HUDEP-2 (cell line): ENCODE data around the gene GHDC.
A peak's percentile ranks its signal among the peaks of the same experiment; 100 is the strongest.

ENCODE experiments used
- DNase-seq, 76 experiments: peaks; one replicate each; lab custom pipeline; 2025; ENCODE audit not compliant: unreplicated experiment in 76 of 76; lab: John Stamatoyannopoulos, UW

Gene GHDC

DNA sequence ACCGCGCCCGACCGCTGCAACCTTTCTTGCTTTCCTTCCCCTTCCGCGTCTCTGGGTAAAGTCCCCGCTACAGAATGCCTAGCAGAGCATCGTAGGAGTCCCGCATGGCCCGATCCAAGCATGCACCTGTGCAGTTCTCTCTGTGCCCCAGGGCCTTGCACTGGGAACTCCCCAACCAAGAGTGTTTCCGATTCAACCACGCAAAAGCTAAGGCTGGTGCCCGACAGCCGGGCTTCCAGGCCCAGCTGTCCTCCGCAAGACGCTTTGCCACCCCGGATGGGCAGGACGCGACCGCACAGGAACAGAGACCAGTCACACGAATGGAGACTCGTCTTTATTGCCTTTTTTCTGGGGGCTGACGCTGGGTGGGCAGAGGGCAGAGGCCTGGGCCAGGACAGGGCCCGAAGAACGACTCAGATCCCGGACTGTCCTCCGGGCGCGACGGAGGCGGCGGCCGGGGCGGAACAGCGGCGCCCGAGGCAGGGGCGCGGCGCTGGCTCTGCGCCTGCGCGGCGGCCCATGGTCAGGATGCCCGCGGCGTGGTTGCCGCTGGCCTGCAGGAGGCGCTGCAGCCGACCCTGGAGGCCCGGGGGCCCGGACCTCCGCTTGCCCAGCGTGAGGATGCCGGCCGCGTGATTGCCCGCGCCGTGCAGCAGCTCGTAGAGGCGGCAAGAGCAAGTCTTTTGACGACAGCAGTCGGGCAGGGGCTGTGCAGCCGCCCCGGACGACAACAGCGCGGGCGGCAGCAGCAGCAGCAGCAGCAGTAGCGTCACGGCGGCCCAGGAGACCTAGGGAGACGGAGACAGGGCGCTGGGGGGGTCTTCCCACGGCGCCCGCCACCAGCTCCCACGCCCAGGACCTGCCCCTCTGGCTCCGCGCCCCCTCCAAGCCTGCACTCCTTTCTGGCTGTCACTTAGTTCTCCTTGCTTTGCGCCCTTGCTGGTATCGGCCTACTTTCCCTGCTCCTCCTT is 10.3 kb downstream of the GHDC start:
- peak in 67 of 76 experiments; percentile 11 to 85 (median 61) for DNase-seq

DNA sequence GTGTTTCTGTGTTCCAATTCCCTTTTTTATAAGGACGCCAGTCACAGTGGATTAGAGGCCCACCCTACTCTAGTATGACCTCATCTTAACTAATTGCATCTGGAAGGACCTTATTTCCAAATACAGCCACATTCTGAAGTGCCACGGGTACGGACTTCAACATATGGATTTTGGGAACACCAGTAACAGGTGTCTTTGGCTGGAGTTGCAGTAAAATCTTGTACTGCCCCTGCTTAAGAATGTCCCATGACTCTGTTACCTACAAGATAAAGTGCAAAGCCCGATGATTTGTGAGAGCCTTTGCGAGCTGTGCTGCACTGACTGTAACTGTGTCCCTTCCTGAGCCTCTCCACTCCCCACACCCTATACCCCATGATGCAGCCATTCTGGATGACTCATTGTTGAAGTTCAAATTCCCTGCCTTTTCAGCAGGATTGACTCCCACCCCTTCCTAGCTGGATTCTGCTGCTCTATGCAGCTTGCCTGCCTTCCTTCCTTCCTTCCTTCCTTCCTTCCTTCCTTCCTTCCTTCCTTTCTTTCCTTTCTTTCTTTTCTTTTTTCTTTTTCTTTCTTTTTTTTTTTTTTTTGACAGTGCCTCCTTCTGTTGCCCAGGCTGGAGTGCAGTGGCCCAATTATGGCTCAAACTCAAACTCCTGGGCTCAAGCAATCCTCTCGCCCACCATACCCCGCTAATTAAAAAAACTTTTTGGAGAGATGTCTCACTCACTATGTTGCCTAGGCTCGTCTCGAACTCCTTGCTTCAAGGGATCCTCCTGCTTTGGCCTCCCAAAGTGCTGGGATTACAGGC is 11.2 kb downstream of the GHDC start:
- peak in 6 of 76 experiments; percentile 13 to 33 (median 19) for DNase-seq

DNA sequence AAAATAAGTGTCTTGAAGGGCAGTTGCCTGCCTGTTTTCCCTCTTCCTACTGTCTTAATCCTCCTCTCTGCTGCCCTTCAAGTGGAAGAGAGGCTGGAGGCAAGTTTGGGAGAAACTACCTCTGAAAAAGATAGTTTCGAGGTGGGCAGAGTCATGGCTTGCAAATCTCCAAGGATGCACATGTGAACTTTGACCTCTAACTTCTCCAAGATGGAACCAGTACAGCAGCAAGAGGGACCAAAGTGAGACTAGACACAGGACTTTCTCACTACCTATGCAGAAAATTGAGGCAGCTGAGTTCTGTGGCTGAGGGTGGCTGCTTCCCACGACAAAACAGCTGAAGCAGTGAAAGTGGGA is 12.5 kb downstream of the GHDC start:
- no peak for DNase-seq

DNA sequence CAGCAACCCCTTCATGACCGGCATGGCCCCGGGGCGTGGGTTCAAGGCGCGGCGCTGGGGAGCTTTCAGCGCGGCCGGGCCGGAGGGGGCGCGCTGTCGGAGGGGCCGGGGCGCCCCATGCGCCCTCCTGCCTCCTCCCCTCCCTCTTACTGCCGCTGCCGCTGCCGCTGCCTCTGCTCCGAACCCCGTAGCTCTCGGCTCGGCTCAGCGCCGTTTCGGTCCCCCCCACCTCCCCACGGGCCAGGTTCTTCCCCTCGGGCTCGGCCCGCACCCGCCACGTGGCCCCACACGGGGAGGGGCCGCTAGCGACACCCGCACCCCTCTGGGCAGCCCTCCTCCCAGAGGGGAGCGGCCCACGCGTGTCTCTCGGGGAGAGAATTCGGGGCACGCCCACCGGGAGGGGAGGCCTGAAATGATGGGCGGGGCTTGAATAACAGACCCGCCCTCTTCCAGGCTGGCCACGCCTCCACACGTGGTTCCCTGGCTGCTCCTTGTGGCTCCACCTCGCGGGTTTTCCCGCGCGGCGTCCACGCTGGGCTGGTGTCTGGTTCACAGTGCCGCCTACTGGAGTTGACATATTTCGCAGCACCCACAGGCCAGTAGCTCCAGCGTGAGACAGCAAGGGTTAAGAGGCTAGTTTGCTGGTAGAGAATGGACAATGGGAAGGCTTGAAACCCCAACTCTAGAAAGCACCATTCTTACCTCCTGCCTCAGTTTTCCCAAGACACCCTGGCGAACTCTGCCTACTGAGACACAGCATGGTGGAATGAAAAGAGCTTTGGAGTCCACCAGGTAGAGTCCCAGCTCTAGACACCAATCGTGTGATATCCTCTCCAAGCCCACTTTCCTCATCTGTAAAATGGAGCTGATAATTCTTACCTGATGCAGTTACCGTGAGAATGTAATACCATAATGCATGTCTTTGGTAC is 13.1 kb downstream of the GHDC start, which contains the start of gene KCNH4:
TSS of gene KCNH4 (minus strand) at position 221 of the 929 bp plus-strand sequence. CDS start at position 24, 197 bp downstream.
- peak in 73 of 76 experiments; percentile 49 to 92 (median 85) for DNase-seq

DNA sequence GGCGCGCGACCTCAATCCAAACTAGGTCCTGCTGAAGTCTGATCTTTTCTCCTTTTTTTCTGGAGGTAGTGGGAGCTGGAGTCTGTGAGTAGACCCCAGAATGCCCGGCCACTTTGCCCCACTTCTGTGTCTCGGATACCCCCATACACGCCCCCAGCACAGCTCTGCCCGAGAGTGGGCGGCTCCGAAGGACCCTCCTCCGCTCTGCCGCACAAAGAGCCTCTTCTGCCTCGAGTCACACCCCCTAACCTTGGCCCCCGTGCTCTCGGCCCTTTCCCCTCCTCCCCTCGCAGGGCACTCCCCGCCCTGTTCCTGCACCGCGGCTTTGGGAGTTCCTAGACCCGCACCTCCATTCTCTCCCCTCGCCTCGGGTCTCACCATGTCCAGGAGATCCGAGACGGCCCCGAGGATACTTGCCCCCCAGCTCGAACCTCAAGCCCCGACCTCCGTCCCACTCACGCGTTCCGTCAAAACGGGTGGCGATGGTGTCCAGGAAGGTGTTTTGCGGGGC is 13.8 kb downstream of the GHDC start:
- DNase-seq, result peak in 1 of 76 experiments; percentile 38

DNA sequence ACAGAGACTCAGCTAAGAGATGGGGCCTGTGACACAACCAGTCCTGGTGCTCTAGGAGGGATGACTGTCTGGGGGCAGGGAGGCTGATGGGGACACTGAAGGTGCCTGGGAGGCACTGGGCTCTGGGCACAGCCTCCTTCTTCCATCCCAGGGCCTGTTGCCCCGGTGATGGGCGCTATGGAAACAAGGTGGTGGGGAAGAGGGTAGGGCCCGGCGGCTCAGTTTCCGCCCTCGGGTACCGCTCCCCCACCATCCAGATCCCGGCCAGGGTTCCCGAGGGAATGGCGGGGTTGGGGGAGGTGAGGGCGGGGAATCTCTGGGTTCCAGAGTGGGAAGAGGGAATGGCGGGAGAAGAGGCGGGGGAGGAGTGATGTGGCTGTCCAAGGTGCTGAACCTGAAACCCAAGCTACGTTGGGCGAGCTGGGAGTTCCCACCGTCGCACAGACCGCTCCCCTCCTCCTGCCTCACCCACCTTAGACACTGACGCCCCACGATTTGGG is 14.3 kb downstream of the GHDC start:
- DNase-seq, result peak in 22 of 76 experiments; percentile 3 to 58 (median 24)

DNA sequence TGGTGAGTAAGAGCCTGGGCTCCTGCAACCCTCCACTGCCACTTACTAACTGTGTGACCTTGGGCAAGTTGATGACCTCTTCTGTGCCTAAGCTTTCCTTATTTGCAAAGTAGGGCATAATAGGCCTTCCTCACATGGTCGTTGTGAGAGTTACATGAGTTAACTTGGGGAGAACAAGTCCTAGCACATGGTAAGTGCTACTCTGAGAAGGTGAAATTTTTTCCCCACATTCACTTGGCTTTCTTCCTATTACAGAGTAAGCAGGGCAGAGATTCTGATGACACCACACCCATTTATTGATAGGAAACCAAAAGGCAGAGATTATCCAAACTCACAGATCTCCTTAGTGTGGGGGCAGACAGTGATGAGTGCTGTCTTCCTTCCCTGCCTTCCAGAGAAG is 15.0 kb downstream of the GHDC start:
- DNase-seq, result no peak

DNA sequence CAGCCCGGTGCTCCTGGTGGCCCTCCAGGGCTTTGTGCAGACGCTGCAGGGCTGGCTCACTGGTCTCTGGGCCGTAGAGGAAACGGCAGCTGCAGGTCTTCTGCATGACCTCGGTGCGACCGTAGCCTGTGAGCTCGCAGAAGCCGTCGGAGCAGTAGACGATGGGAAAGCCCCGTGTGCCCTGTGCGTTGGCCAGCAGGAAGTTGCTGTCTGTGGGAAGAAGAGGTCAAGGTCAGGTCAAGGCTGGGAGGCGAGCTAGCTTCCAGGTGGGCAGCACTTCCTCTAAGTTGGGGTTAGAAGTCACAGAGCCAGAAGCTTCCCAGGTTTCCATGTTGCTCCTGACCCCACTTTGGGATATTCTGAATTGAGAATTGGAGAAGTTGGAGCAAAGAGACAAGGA is 15.5 kb downstream of the GHDC start:
- no peak for DNase-seq

DNA sequence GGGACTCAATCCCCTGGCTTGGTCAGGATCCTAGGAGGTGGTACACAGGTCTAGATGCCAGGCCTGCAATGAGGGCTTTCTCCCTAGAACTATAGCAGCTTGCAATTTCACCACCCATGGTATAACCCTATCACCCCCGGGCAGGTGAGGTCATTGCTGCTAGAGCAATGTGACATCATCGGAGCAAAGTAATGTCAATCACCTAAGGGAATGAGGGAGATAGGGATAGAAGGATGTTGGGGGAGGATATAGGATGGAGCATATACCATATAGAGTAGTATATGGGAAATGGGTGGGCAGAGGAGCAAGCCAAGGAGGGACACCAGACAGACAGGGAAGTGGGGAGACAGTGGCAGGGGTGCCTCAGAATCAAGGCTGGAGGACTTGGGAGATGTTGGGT is 16.6 kb downstream of the GHDC start:
- DNase-seq, result no peak

DNA sequence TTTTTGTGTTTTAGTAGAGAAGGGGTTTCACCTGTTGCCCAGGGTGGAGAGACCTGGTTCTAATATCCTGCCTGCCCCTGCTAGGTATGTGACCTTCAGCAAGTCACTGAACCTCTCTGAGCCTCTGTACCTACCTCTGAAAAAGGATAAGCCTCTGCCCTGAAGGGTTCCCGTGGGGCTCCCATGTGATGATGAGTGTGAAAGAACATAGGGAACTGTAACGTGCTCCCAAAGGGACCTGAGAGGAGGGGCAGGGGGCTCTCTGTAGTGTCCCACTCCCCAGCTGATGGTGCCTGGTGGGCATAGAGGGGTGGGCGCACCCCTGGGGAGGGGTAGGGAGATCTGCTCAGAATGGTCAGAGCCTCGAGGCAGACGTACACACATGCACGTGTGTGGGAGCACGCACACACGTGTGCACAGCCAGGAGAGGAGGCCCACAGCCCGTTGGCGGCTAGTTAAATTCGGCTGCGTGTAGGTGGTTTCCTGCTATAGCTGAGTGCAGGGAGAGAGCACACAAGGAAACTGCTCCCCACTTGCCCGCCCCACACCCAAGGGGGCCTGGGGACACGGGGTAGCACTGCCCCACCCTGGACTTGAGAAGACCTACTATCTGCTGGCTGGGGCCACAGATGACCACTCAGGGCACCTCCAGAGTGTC is 20.0 kb downstream of the GHDC start:
- no peak for DNase-seq

DNA sequence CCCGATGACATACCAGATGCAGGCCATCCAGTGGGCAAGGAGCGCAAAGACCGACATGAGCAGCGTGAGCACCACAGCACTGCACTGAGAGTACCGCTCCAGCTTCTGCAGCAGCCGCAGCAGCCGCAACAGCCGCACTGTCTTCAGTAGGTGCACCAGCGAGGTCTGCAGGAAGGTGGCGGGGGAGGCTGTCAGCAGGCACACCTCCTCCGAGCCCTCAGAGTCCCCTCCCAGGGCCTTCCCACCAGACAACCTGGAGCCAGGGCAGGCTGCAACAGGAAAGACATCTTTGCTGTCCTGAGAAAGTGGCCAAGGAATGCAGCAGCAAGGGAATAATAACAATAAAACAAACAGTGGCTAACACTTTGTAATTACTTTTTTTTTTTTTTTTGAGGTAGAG is 22.5 kb downstream of the GHDC start:
- DNase-seq, result no peak

DNA sequence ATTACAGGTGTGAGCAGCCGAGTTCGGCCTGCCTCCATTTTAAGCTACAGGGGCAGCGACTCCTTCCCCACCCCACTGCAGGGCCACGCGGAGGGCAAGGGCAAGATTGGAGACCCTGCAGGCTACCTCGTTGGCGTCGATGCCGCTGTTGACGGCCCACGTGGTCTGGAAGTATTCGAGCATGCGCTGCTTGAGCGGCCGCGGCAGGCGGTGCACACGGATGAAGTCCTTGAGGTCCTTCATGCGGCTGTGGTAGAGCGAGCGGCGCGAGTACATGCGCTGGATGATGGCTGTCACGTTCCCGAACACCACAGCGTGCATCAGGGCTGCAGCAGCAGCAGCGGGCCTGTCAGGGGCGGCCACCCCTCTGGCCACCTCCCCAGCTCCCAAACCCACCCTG is 24.9 kb downstream of the GHDC start:
- no peak for DNase-seq

DNA sequence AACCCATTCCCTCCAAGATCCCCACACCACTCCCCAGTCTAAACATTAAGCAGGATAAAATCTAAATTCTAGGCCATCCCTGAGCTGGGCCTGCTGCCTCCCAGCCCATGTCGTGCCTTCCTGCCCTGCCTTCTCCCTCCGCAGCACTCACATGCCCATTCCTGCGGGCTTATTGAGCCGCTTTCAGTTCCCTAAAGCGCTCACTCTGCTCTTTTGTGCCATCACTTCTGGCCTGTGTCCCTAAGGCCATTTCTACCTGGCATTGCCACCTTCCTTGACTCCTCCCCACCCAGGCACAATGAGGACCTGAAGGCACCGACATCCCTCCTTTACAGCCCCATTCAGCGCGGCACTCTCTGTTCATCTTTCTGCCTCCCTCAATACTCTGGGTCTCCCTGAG is 26.5 kb downstream of the GHDC start:
- DNase-seq, result no peak

DNA sequence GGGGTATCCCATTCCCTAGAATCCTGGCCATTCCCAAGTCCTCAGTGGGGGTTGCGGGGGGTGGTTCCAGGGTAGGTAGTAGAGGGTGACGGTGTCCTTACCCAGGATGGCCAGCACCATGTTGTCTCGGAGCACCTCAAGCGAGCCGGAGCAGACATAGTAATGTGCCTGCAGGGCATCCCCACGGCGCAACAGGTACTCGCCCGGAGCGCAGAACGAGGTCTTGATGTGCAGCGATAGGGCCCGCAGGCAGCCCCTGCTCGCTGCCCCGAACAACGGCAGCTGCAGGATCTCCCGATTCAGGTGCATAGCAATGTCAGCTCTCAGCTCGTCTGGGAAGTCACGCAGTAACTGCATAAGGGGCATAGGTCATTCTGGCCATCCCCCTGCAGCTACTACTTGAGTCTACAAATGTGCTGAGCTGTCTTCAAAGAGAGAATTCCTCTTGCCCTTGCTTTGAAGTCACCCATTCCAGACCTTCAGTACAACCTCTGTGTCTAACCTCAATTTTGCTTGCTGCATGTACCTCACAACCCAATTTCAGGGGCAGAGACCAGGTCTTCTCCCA is 28.0 kb downstream of the GHDC start:
- DNase-seq, result no peak

DNA sequence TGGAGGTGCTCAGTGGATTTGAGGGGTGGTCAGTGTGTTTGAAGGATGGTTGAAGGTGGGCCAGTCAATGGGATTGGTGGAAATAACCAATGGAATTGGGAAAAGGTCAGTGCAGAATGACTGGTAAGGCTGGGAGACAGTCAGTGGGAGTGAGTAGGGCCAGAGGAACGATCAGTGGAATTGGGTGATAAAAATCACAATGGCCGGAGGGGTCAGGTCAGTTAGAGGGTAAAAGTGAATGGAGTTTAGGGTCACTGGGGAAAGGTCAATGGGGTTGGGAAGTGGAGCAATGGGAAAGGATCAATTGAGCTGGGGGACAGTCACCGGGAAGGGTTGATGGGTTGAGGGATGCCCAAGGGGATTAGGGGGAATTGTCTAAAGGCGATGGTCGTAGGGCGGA is 28.5 kb downstream of the GHDC start:
- DNase-seq, result no peak

DNA sequence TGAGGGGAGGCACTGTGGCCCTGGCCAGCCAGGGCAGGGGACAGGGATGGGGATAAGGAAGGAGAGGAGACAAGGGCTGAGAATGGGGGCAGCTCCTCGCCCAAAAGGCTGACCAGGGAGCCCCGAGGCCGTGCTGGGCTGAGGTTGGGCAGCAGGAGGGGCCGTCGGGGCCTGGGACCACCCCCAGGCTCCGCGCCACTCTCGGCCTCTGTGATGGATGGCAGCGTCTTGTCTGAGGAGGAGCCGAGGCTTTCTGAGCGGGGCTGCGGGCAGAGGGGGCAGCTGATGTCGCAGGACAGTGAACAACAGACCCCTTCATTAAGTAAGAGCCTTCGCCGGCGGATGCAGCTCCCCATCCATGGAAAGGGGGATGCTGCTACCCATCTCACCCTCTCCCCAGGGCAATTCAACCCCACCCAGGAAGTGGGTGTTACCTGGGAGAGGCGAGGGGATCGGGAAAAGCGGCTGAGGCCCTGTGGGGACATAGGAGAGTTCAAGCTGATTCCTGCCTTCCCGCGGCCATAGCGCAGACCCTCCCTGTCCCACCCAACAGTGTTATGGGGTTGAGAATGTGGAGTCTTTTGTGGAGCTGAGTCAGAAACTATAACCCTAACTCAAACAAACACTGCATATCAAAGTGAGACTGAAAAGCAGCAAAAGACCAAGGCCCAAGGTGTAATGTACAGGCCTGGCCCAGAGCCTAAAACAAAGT is 30.4 kb downstream of the GHDC start:
- no peak for DNase-seq

DNA sequence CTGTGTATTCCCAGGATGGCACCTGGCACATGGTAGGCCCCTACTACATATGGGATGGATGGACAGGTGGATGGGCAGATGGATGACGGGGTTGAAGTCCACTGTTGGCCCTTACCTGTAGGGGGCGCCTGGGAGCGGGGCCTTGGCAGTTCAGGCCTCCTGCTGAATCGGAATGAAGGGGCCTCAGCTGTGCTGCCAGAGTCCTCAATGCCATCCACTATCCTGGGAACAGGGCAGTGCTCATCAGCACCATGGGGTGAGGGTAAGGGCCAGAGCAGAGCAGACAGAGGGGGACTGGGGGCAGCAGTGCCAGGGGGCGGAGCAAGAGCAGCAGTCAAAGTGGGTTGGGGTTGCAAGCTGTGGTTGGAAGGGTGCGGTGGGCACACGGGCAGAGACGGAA is 31.2 kb downstream of the GHDC start:
- peak in 41 of 76 experiments; percentile 4 to 60 (median 34) for DNase-seq

DNA sequence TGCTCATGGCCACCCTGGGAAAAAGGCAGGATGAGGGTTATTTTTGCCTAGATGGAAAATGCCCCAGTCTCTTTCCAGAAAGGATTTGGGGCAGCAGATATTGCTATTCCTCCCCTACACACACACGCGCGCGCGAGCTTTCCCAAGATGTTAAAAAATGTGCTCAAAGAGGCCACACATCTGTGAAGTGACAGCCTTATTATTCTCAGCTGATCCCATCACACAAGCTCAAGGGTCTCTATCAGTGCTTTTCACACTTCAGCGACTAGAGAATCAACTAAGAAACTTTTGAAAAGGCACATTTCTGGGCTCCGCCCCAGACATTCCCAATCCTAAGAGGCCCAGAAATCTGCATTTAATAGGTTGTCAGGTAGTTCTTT is 33.8 kb downstream of the GHDC start:
- DNase-seq, result no peak
